ENCODE data around the gene PMEPA1. TPM values are rescaled to one million over a fixed set of nuclear protein-coding genes. Genes with fewer than 3 reads are reported as not detected.
A peak's percentile ranks its signal among the peaks of the same experiment; 100 is the strongest.

The PMEPA1 gene
- total RNA-seq, 1 donor from 2014 or later = 56.8 TPM

DNA sequence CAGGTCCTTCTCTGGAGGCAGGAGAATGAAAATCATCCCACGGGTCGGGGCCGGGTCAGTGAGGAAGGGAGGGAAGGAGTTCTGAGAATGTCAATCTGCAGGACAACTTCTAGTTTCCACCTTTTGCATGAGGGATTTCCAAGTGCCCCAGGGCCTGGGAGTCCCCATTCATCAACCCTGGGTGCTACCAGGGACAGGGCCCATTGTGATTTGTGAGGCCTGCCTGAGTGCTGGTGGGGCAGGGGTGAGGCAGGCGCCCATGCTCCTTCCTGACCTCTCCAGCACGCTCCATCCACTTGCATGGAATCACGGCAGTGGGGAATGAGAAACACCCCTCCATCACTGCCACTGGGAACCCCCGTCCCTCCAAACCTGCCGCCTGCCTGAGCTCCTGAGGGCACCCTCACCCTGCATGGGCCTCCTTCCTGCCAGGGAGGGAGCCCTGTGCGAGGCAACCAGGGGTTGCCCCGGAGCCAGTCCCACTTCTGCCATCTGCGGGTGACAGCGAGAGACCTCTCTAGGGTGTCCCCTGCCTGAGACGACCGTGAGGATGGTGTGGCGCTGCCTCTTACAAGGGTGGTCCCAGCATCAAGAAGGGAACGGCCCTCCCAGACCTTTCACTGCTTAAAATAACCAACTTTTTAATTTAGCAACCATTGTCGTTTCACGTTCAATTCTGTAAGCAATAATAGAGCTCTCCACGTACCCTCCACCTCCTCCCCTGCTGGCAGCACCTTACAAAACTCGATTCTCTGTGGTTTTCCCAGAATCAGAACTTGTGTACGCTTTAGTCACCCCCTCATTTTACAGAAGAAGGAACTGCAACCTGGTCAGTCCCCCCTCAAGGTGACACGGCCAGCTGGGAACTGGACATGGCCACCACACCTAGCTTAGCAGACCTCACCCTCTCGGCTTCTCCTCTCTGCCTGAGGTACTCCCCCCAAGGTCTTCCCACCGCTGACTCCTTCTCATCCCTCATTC lies 28.6 kb downstream of the PMEPA1 start:
- no peaks in the 10 kb centered on the region for H3K36me3 ChIP-seq
- DNase-seq (ENCODE audit: low spot score in 2 of 2) = no peak
- no peaks in the 10 kb centered on the region for H3K27me3 ChIP-seq
- no peaks in the 10 kb centered on the region for H3K9me3 ChIP-seq
- no peak overlapping the region for H3K4me3 ChIP-seq
- H3K27ac ChIP-seq = no peak overlapping the region
- intact Hi-C loops (cut with DNase I) = no loop called here
- TF ChIP-seq CTCF (IDR thresholded peaks at IDR 0.05) = no peak
- peaks cover 31 to 68% of the 10 kb centered on the region in 2 donors for H3K4me1 ChIP-seq

- intact Hi-C loops (cut with DNase I) = no loop called here
- DNase-seq (ENCODE audit: low spot score in 2 of 2) = no peak
- Histone ChIP-seq H3K4me3 (no peak overlapping the region), H3K9me3 (no peaks in the 10 kb centered on the region), H3K4me1 (peaks cover 31 to 61% of the 10 kb centered on the region in 2 donors), H3K27me3 (no peaks in the 10 kb centered on the region), H3K27ac (no peak overlapping the region), H3K36me3 (no peaks in the 10 kb centered on the region)
- TF ChIP-seq CTCF (IDR thresholded peaks at IDR 0.05) = no peak
Measured at GRCh38 chr20:57680131-57680716, 29.6 kb downstream of the PMEPA1 start.

DNA sequence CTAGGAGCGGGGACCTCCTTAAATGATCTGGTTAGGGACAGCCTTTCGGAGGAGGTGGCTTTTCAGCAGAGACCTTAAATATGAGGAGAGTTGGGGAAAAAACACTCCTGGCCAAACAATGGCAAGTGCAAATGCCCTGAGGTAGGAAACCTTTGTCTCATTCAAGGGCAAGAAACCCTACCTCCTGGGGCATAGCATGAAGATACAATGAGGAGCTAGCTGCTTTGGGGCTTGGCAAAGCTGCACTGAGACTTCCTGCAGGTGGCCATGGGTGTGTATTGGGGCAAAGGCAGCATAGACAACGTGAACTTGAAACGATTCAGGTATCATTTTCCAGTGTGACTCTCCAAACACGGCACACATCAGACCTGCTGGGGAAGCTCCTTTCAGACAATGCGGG lies 30.7 kb downstream of the PMEPA1 start:
- no peak for DNase-seq (ENCODE audit: low spot score in 2 of 2)
- Histone ChIP-seq H3K36me3 (no peaks in the 10 kb centered on the region), H3K4me1 (peaks cover 21 to 63% of the 10 kb centered on the region in 2 donors), H3K9me3 (no peaks in the 10 kb centered on the region), H3K27ac (no peak overlapping the region), H3K27me3 (no peaks in the 10 kb centered on the region), H3K4me3 (no peak overlapping the region)
- TF ChIP-seq CTCF (IDR thresholded peaks at IDR 0.05) = no peak
- intact Hi-C loops (cut with DNase I) = no loop called here

GRCh38 chr20:57678340-57678739 lies 31.5 kb downstream of the PMEPA1 start:
- TF ChIP-seq CTCF (IDR thresholded peaks at IDR 0.05) = no peak
- Histone ChIP-seq H3K27ac (no peak overlapping the region), H3K36me3 (no peaks in the 10 kb centered on the region), H3K27me3 (no peaks in the 10 kb centered on the region), H3K4me1 (peaks cover 17 to 64% of the 10 kb centered on the region in 2 donors), H3K9me3 (no peaks in the 10 kb centered on the region), H3K4me3 (peak overlapping the region in 1 of 2 donors; percentile 8)
- intact Hi-C loops (cut with DNase I) = no loop called here
- DNase-seq (ENCODE audit: low spot score in 2 of 2) = no peak

DNA sequence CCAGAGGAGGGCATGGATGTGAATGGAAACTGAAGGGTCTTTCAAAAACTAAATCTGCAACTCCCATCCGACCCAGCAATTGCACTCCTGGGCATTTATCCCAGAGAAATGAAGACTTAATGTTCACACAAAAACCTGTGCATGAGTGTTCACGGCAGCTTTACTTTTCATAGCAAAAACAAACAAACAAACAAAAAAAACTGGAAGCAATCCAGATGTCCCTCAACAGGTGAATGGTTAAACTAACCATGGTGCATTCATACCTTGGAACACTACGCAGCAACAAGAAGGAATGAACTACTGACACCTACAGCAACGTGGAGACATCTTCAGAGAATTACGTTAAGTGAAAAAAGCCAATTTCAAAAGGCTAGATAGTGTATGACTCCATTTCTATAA lies 32.2 kb downstream of the PMEPA1 start:
- no peaks in the 10 kb centered on the region for H3K36me3 ChIP-seq
- no peak for TF ChIP-seq CTCF (IDR thresholded peaks at IDR 0.05)
- no peak for DNase-seq (ENCODE audit: low spot score in 2 of 2)
- H3K27ac ChIP-seq = no peak overlapping the region
- H3K27me3 ChIP-seq = no peaks in the 10 kb centered on the region
- intact Hi-C loops (cut with DNase I) = no loop called here
- H3K9me3 ChIP-seq = no peaks in the 10 kb centered on the region
- peaks cover 24 to 65% of the 10 kb centered on the region in 2 donors for H3K4me1 ChIP-seq
- H3K4me3 ChIP-seq = no peak overlapping the region
